OCI-M2 (cell line): ENCODE results near the gene TCF7.
"Not testable (repeated sequence)": the region's sequence is repeated elsewhere in the genome, so short reads cannot be mapped to it uniquely, and the experiment has no call there.

Experiments used
- DNase-seq: peaks from one replicate; lab custom pipeline; 2025; ENCODE audit not compliant: unreplicated experiment; lab: John Stamatoyannopoulos, UW

Gene TCF7

DNA sequence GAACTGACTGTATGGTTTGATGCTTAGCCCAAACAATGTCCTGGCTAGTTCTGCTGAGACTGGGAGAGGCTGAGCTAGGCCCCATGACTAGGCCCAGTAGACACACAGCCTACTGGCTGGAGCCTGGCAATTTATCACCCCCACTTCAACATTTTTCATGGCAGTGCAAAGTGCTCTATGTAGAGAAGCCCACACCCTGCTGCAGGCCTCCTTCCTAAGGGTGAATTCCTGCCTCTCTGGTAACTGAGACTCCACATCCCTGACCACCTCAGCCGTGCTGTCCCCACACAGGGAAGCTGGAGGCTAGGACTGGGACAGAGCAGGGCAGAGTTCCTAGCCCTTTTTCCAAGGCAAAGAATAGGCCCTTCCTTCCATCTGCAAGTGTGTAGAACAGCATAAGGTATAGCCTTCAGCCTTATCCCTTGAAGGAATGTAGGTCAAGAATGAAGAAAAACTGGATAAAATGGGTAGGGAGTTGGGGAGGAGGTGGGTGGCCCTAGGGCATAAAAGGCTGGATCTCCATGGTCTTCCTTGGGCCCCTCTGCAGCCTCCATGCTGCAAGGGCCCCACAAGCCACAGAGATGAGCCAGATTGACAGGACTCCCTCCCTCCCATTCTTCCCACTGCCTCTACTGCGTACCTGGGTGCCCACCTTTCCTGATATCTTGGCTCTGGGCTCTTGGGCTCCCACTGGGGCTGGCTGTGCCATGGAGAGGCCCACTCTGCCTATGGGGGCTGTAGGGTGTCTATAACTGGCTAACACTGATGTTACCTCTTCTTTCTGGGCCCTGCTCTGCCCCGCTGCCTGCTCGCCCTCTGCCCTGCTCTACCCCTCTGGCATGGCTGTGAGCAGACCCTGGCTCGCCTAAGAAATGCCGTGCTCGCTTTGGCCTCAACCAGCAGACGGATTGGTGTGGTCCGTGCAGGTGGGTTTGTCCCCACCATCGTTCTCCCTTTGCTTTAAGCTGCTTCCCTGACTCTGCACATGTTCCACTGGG, 29.8 kb downstream of the TCF7 start:
- DNase-seq: no peak

DNA sequence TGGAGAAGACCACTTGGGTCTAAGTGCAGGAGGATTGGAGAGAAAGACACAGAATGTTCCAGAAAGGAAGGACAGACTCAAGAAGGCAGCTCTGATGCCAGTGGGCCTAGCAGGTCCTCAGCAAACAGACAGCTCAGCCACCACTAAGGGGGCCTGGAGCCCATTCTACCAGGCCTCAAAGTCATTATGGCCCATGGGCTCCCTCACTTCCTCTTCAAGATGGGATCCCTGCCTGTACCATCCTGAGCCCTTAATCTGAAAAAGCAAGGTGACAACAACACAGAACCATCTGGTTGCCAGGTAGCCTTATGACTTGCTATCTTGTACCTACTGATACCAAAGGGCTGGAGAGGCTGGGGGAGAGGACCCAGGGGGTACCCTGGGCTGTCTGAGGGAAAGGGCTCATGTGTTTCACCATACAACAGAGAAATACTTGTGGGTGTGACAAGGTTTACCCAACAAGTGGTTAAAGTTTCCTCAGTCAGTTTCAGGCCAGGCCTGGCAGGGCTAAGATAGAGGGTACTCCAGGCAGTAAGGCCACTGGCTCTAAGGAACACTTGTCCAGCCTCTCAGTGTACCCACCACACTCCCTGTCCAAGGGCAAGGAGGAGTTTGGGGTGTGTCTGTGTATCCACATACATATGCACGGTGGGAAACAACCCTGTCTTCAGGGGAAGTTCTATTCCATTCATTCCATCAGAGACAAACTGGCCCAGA, 30.7 kb downstream of the TCF7 start:
- DNase-seq: no peak

DNA sequence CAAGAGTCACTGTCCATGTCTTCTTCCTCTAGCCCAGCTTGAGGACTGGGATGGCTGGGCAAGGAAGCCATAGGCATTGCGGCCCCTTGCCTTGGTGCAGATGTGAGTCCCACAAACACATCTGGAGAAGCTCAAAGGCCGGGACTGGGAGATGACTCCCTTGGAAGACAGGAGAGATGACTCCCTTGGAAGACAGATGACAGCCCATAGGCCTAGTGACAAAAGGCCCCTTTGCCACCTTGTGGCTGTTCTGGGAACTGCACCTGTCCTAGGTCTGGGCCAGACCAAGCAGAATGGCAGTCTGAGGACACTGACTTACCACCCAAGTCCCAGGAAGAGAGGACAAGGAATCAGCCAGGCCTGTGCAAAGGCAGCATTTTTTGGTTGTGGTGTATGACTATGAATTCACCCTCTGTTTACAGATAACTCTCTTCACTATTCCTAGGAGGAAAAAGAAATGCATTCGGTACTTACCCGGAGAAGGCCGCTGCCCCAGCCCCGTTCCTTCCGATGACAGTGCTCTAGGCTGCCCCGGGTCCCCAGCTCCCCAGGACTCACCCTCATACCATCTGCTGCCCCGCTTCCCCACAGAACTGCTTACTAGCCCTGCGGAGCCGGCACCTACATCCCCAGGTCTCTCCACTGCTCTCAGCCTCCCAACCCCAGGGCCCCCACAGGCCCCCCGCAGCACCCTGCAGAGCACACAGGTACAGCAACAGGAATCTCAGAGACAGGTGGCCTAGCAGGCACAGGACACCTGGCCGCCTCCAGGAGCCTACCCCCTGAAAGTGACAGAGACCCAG, 31.5 kb downstream of the TCF7 start:
- peak; percentile 19 for DNase-seq

DNA sequence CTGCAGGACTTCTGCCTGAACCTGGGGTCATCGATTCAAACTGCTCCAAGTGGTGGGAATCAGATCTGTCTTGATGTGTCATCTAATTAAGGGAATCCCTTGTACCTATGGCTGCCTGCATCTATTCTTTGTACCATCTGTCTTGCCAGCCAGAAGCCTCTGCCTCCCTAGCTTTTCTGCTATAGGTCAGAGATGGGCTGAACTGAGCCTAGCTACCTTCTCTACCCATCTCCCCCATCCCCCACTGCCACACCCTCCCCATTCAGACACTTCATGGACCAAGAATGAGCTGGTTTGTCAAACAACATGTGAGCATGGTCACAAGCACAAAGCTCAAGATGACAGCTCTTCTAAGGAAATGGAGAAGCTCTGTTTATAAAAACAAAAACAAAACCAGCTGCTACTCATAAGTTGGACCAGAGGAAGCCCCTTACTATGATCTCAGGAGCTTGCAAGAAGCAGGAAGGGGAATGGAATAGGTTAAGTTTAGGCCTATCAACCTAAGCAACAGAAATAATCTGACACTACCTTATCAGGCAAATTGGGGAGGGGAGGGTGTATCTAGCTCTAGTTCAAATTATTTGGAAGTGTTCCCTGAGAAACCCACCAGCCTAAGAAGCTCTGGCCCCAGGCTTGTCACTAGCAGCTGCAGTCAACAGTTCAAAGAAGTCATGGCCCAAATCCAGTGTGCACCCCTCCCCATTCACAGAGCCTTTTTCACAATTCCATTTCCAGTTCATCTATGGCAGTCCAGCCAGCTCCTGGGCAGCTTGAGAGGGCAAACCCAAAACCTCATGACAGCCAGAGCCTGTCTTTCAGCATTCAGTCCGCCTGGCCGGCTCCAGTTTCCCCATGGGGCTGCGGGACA, 32.4 kb downstream of the TCF7 start:
- no peak for DNase-seq

GRCh38 chr5:134148316-134148715, 33.8 kb downstream of the TCF7 start:
- DNase-seq: no peak

DNA sequence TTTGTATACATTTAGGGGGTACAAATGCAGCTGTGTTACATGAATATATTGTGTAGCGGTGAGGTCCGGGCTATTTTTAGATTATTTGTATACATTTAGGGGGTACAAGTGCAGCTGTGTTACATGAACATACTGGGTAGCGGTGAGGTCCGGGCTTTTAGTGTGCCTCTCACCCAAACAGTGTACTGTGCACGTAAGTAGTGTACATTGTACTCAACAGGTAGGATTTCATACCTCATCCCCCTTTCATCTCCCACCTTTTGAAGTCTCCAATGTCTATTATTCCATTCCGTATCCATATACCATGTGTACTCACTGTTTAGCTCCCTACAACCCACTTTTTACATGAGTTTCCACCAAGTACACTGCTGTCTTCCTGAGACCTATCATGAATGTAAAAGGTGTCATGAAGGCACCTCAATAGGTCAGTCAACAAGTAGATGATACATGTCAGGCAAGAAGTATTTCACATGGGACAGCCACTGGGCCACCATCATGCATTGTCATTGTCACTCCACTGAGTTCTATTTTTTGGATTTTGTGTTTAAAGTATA, 34.6 kb downstream of the TCF7 start:
- no peak for DNase-seq

- no peak for DNase-seq
Measured at GRCh38 chr5:134149571-134150303, 35.3 kb downstream of the TCF7 start.

GRCh38 chr5:134151723-134152122, 37.2 kb downstream of the TCF7 start:
- no peak for DNase-seq

DNA sequence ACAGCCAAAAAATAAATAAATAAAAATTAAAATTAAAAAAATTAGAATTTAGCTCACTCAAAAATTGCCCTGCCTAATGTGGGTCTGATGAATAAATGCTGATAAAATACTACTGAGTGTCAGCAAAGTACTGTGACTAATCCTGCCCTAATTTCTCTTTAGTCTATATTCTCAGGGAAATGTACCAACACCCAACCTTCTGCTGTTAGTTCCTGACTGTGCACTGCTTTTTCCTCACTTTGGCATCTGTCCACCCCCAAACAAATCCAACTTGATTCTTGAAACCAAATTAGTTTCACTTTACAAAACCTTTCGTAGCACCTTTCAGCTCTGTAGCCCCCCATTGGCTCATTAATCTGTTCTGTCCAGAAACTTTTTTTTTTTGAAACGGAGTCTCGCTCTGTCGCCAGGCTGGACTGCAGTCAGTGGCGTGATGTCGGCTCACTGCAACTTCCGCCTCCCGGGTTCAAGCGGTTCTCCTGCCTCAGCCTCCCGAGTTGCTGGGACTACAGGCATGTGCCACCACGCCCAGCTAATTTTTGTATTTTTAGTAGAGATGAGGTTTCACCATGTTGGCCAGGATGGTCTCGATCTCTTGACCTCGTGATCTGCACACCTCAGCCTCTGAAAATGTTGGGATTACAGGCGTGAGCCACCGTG, 37.8 kb downstream of the TCF7 start:
- not testable (repeated sequence) for DNase-seq

- DNase-seq: no peak
Measured at GRCh38 chr5:134153241-134153640, 38.8 kb downstream of the TCF7 start.

- DNase-seq: no peak
Measured at GRCh38 chr5:134153657-134154056, 39.2 kb downstream of the TCF7 start.

DNA sequence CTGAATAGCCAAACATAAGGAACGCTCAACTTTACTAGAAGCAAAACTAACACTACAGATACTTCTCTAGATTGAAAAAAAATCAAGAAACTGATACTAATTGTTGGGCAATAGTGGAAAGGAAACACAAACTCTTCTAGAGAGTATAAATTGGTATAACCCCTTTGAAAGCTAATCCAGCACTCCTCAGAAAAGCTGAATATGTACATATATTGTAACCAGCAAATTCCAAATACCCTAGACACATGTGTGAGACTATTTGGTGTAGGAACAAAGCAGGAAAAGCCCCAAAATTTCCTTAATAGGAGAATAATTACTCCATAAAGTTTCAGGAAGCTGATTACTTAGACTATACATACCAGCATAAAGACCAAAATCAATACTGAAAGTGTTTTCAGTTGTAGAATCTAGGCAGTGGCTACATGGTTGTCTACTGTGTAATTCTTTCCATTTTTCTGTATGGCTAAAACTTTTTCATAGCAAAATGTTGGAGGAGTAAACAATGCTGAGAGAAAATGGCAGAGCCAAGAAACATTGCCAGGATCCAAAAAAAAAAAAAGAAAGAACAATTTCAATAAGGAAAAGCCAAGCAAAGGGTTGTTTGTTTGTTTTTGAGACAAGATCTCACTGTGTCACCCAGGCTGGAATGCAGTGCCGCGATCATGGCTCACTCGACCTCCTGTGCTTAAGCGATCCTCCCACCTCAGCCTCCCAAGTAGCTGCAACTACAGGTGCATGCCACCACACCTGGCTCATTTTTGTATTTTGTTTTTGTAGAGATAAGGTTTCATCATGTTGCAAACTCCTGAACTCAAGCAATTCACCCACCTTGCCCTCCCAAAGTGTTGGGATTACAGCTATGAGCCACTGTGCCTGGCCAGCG, 47.3 kb downstream of the TCF7 start:
- DNase-seq: no peak

- no peak for DNase-seq
Measured at GRCh38 chr5:134162592-134162991, 48.1 kb downstream of the TCF7 start.

DNA sequence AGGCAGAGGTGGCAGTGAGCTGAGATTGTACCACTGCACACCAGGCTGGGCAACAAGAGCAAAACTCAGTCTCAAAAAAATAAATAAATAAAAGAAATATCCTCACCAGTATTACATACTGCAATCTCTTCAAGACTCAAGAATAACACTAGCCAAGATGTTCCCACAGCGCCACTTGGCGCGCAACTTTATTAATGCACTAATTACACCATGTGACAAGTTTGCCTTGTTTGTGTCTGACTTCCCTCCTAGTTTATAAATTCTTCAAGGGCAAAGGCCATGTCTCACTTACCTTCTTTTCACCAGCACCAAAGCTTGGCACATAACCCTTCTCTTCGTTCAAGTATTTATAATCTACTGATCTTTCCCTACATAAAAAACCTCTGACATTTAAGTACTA, 57.5 kb downstream of the TCF7 start:
- no peak for DNase-seq

GRCh38 chr5:134174841-134175839, 60.7 kb downstream of the TCF7 start:
- no peak for DNase-seq

DNA sequence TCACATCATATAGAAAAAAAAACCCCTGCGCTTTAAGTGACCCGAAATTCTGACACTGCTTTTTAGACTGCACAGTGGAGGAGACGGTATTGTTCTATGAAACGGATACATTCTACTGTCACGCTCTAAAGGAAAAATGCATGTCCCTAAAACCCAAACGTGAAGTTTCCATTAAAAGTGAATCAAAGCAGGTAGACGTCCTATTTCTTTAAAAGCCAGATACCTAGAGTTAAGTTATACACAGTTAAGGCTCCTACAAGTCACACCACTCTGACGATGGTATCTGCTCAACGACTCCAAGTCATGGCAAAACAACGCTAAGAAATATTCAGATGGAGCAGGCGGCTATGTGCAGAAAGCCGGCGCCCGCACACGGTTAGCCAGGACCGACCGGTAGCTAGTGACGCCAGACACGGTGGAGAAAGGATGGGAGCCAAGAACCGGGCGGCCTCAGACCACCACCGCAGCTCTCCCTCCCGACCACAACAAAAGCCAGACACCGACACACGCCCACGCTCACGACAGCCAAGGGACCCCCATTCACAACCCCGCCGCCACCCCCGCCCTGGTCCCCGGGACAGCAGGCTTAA, 61.5 kb downstream of the TCF7 start:
- DNase-seq: no peak
